Mesenchymal stem cell (in vitro differentiated cells and primary cell): ENCODE data around the gene TEAD4.
A peak's percentile ranks its signal among the peaks of the same experiment; 100 is the strongest.

Experiments
- DNase-seq: peaks from one replicate; pipeline ENCODE4 v3.0.0-alpha.2; 2013
- H2AFZ ChIP-seq: one replicate; pipeline ENCODE4 v1.6.1; 2013; ENCODE audit warnings: low read depth, mild to moderate bottlenecking, control low read depth, inconsistent platforms, low read length, moderate library complexity
- H2AK5ac ChIP-seq: 2 replicates; pipeline ENCODE4 v1.6.1; 2013; ENCODE audit warnings: low read length, moderate library complexity, mild to moderate bottlenecking, inconsistent platforms; ENCODE audit not compliant: severe bottlenecking
- H2BK120ac ChIP-seq: one replicate; pipeline ENCODE4 v1.6.1; 2013; ENCODE audit warnings: low read depth, mild to moderate bottlenecking, inconsistent platforms, low read length, moderate library complexity
- H2BK12ac ChIP-seq, 2 experiments: one replicate each; pipeline ENCODE4 v1.6.1; 2013; ENCODE audit warnings: inconsistent platforms in 2 of 2, low read length in 2 of 2, mild to moderate bottlenecking in 2 of 2, moderate library complexity in 2 of 2, control low read depth in 1 of 2
- H2BK15ac ChIP-seq: one replicate; pipeline ENCODE4 v1.6.1; 2013; ENCODE audit warnings: mild to moderate bottlenecking, low read depth, inconsistent platforms; ENCODE audit not compliant: poor library complexity, severe bottlenecking
- H2BK5ac ChIP-seq: 2 replicates; pipeline ENCODE4 v1.6.1; 2013; ENCODE audit warnings: low read depth, mild to moderate bottlenecking, low read length, control low read depth, inconsistent platforms; ENCODE audit not compliant: poor library complexity, severe bottlenecking
- H3K14ac ChIP-seq, 2 experiments: one replicate each; pipeline ENCODE4 v1.6.1; 2013; ENCODE audit warnings: inconsistent platforms in 2 of 2, low read length in 2 of 2, control low read depth in 1 of 2, mild to moderate bottlenecking in 1 of 2, moderate library complexity in 1 of 2
- H3K18ac ChIP-seq, 2 experiments: one replicate each; pipeline ENCODE4 v1.6.1; 2013; ENCODE audit warnings: inconsistent platforms in 2 of 2, low read length in 2 of 2, control low read depth in 1 of 2, low read depth in 1 of 2, mild to moderate bottlenecking in 1 of 2
- H3K23ac ChIP-seq, 2 experiments: one replicate each; pipeline ENCODE4 v1.6.1; 2013; ENCODE audit warnings: inconsistent platforms in 2 of 2, low read length in 2 of 2, mild to moderate bottlenecking in 2 of 2, moderate library complexity in 2 of 2, control low read depth in 1 of 2
- H3K27ac ChIP-seq: 2 replicates; pipeline ENCODE4 v1.5.1; 2013; ENCODE audit warnings: mild to moderate bottlenecking, moderate library complexity, low read length, control low read depth, inconsistent platforms; ENCODE audit not compliant: poor library complexity, severe bottlenecking
- H3K27me3 ChIP-seq, 2 experiments: 2 replicates each; pipeline versions ENCODE4 v1.6.1 to v1.7.0; 2013; ENCODE audit warnings: low read length in 2 of 2, mild to moderate bottlenecking in 2 of 2, moderate library complexity in 2 of 2, control low read depth in 1 of 2, inconsistent platforms in 1 of 2; ENCODE audit not compliant: control insufficient read depth in 1 of 2, insufficient read depth in 1 of 2
- H3K36me3 ChIP-seq, 2 experiments: 2 replicates each; pipeline versions ENCODE4 v1.6.1 to v1.7.0; 2013; ENCODE audit warnings: low read length in 2 of 2, control low read depth in 1 of 2, inconsistent platforms in 1 of 2, low read depth in 1 of 2, mild to moderate bottlenecking in 1 of 2; ENCODE audit not compliant: insufficient read depth in 2 of 2, control insufficient read depth in 1 of 2
- H3K4ac ChIP-seq, 2 experiments: one replicate each; pipeline ENCODE4 v1.6.1; 2013; ENCODE audit warnings: inconsistent platforms in 2 of 2, low read length in 2 of 2, mild to moderate bottlenecking in 2 of 2, moderate library complexity in 2 of 2, control low read depth in 1 of 2, low read depth in 1 of 2
- H3K4me1 ChIP-seq: 2 replicates; pipeline ENCODE4 v1.6.1; 2013; ENCODE audit warnings: low read depth, low read length, control low read depth; ENCODE audit not compliant: control insufficient read depth, insufficient read depth
- H3K4me2 ChIP-seq: 2 replicates; pipeline ENCODE4 v1.6.1; 2013; ENCODE audit warnings: low read length, mild to moderate bottlenecking, inconsistent platforms; ENCODE audit not compliant: poor library complexity, severe bottlenecking
- H3K4me3 ChIP-seq, 2 experiments: 2 replicates each; pipeline versions ENCODE4 v1.5.1 to v1.7.0; 2013; ENCODE audit warnings: low read length in 2 of 2, mild to moderate bottlenecking in 2 of 2, control low read depth in 1 of 2, low read depth in 1 of 2; ENCODE audit not compliant: insufficient read depth in 1 of 2
- H3K79me1 ChIP-seq: replicated peaks from 2 replicates; pipeline ENCODE4 v1.6.1; 2013; ENCODE audit warnings: mild to moderate bottlenecking, control low read depth, low read length, inconsistent platforms; ENCODE audit not compliant: poor library complexity, severe bottlenecking
- H3K9ac ChIP-seq: 2 replicates; pipeline ENCODE4 v1.7.0; 2013; ENCODE audit warnings: mild to moderate bottlenecking, low read length, moderate library complexity
- H3K9me3 ChIP-seq: 2 replicates; pipeline ENCODE4 v1.7.0; 2013; ENCODE audit warnings: mild to moderate bottlenecking, low read length; ENCODE audit not compliant: control insufficient read depth
- H4K8ac ChIP-seq: one replicate; pipeline ENCODE4 v1.6.1; 2013; ENCODE audit warnings: inconsistent platforms, mild to moderate bottlenecking, low read length, moderate library complexity
- H4K91ac ChIP-seq: one replicate; pipeline ENCODE4 v1.6.1; 2013; ENCODE audit warnings: mild to moderate bottlenecking, low read length, inconsistent platforms
- WGBS: methylation state at CpG from one replicate; pipeline ENCODE4 v1.1.7; 2013; ENCODE audit warnings: mixed read lengths; 5-methylcytosine and 5-hydroxymethylcytosine counted together

Gene TEAD4

GRCh38 chr12:3002646-3003045 lies 43.4 kb downstream of the TEAD4 start:
- Histone ChIP-seq H3K4me1 (peaks cover 25% of the 10 kb centered on the region), H2AK5ac (no peak overlapping the region), H2BK12ac (peak overlapping the region in 1 of 2 experiments; percentile 38), H3K9ac (no peak overlapping the region), H2BK120ac (no peak overlapping the region), H3K27me3 (no peaks in the 10 kb centered on the region), H2BK15ac (no peak overlapping the region), H3K4ac (no peak overlapping the region), H2AFZ (no peak overlapping the region), H4K8ac (no peak overlapping the region), H3K27ac (no peak overlapping the region), H3K4me2 (no peak overlapping the region), H3K4me3 (no peak overlapping the region), H3K18ac (no peak overlapping the region), H3K9me3 (no peaks in the 10 kb centered on the region), H3K79me1 (peaks cover 32% of the 10 kb centered on the region), H2BK5ac (no peak overlapping the region), H4K91ac (no peak overlapping the region), H3K14ac (peak overlapping the region in 1 of 2 experiments; percentile 61), H3K23ac (no peak overlapping the region), H3K36me3 (peaks cover 0 to 36% of the 10 kb centered on the region in 2 experiments)
- WGBS = 98% methylated on average over 5 of the region's 5 CpGs
- no peak for DNase-seq

GRCh38 chr12:3003357-3003992 lies 44.3 kb downstream of the TEAD4 start:
- Histone ChIP-seq H2BK12ac (no peak overlapping the region), H3K9me3 (no peaks in the 10 kb centered on the region), H2AFZ (no peak overlapping the region), H2BK120ac (no peak overlapping the region), H3K79me1 (peaks cover 34% of the 10 kb centered on the region), H3K27ac (no peak overlapping the region), H2BK5ac (no peak overlapping the region), H3K18ac (no peak overlapping the region), H3K14ac (no peak overlapping the region), H3K4me1 (peaks cover 21% of the 10 kb centered on the region), H2AK5ac (no peak overlapping the region), H4K8ac (peak overlapping the region; percentile 7), H3K36me3 (peaks cover 0 to 33% of the 10 kb centered on the region in 2 experiments), H4K91ac (no peak overlapping the region), H3K4me3 (no peak overlapping the region), H3K27me3 (no peaks in the 10 kb centered on the region), H2BK15ac (no peak overlapping the region), H3K9ac (no peak overlapping the region), H3K23ac (no peak overlapping the region), H3K4me2 (no peak overlapping the region), H3K4ac (no peak overlapping the region)
- DNase-seq = no peak
- 91% methylated on average over 15 of the region's 15 CpGs for WGBS

DNA sequence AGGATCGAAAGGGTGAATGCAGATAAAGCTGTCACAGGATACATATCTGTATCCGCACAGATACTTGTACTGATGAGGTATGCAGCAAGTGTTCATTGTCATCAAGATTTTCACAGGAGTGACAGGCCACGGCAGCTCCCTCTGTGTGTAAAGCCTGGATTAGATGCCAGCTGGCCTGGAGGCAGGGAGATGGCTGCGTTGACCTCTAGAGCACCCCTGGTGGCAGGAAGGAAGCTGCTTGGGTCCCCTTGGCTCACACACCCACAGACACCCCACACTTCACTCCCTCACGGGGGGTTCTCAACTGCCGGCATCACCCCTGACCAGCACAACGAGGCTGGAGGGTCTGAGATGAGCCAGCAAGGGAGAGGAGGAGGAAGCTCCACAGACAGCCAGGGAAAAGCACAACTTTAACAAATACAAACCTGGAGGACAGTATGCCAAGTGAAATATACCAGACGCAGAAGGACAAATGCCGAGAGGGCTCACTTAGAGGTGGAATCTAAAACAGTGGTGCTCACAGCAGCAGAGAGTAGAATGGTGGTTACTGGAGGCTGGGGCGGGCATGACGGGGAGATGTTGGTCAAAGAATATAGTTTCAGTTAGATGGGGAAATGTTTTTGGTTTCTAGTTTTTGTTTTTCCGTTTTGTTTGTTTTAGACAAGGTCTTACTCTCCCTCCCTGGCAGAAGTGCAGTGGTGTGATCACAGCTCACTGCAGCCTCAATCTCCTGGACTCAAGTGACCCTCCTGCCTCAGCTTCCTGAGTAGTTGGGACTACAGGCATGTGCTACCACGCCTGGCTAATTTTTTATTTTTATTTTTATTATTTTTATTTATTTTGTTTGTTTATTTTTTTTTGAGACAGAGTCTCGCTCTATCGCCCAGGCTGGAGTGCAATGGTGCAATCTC lies 45.7 kb downstream of the TEAD4 start:
- H3K27me3 ChIP-seq = no peaks in the 10 kb centered on the region
- H4K8ac ChIP-seq = peak overlapping the region; percentile 55
- H3K23ac ChIP-seq = peak overlapping the region in 1 of 2 experiments; percentile 19
- H2AFZ ChIP-seq = no peak overlapping the region
- no peak overlapping the region for H2BK15ac ChIP-seq
- DNase-seq = no peak
- no peak overlapping the region for H3K18ac ChIP-seq
- no peak overlapping the region for H3K4me3 ChIP-seq
- H3K4me2 ChIP-seq = no peak overlapping the region
- WGBS = 89% methylated on average over 9 of the region's 15 CpGs
- no peak overlapping the region for H3K14ac ChIP-seq
- H4K91ac ChIP-seq = no peak overlapping the region
- H3K4ac ChIP-seq = no peak overlapping the region
- no peak overlapping the region for H2BK5ac ChIP-seq
- H3K9me3 ChIP-seq = no peaks in the 10 kb centered on the region
- no peak overlapping the region for H3K9ac ChIP-seq
- H2BK120ac ChIP-seq = no peak overlapping the region
- peaks cover 7% of the 10 kb centered on the region for H3K4me1 ChIP-seq
- peaks cover 0 to 31% of the 10 kb centered on the region in 2 experiments for H3K36me3 ChIP-seq
- peaks cover 32% of the 10 kb centered on the region for H3K79me1 ChIP-seq
- H2BK12ac ChIP-seq = no peak overlapping the region
- no peak overlapping the region for H3K27ac ChIP-seq
- H2AK5ac ChIP-seq = peak overlapping the region; percentile 47

- Histone ChIP-seq H3K9me3 (no peaks in the 10 kb centered on the region), H3K4me1 (peaks cover 7% of the 10 kb centered on the region), H3K23ac (no peak overlapping the region), H3K9ac (no peak overlapping the region), H3K79me1 (peaks cover 31% of the 10 kb centered on the region), H4K8ac (no peak overlapping the region), H4K91ac (no peak overlapping the region), H2AFZ (no peak overlapping the region), H3K14ac (no peak overlapping the region), H3K4ac (no peak overlapping the region), H3K36me3 (peaks cover 0 to 39% of the 10 kb centered on the region in 2 experiments), H3K4me3 (no peak overlapping the region), H3K27ac (no peak overlapping the region), H3K18ac (no peak overlapping the region), H3K4me2 (no peak overlapping the region), H3K27me3 (no peaks in the 10 kb centered on the region), H2BK5ac (no peak overlapping the region), H2BK15ac (no peak overlapping the region), H2BK120ac (no peak overlapping the region), H2BK12ac (no peak overlapping the region), H2AK5ac (no peak overlapping the region)
- 97% methylated on average over 8 of the region's 8 CpGs for WGBS
- DNase-seq = no peak
These were observed 46.5 kb downstream of the TEAD4 start for GRCh38 chr12:3005736-3006135.
